ENCODE results near the gene FKTN. TPM values are rescaled to one million over a fixed set of nuclear protein-coding genes. Genes with fewer than 3 reads are reported as not detected.

The FKTN gene
- total and polyA plus RNA-seq, 9 of the 15 experiments (the other 6 are each of a cell fraction or from before 2014, with no cell fraction given): 5.4 to 16.3 (median 10.4) TPM

DNA sequence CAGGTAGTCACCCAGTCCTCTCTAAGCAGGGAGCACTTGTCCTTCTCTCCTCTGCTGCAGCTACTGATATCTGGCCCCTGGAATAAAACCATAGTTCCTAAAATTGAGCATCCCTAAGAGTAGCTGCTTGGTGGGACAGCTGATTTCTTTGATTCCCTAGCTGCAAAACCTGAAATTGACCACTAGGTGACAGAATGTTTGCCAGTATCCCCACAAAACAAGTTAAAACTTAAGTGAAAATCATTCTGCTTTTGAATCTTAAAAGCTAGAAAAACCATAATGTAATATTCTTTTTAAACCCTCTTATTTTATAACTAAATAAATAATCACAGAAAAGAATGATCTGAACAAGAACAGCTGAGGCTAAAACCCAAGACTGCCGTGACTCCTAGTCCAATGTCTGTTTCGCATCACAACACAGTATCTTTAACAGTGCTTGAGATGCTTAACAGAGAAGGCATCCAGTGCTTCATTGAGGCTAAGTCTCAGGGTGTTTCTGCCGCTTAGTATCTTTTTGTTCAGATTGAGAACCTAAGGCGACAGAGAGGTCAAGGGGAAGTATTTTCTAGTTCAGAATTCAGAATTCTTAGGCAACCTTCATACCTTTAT lies 80.0 kb downstream of the FKTN start:
- ChIA-PET CTCF (ENCODE audit: low intra/inter-chr PET ratio) (no interaction called here), POLR2A (interaction anchor here (1.0 kb wide), 1 partner anchor 10 kb away, joined by 5 read pairs; no protein-coding TSS in a partner anchor)
- Histone ChIP-seq H3K36me3 (ENCODE audit: control insufficient read depth, insufficient read depth, low read length) (no peaks in the 10 kb centered on the region; the same call in 1 of the 3 replicates), H3K9me3 (replicated peaks; ENCODE audit: control insufficient read depth, insufficient read depth, low read depth, low read length) (no peaks in the 10 kb centered on the region), H3K9me1 (ENCODE audit: control insufficient read depth, insufficient read depth, low read length) (no peaks in the 10 kb centered on the region), H4K20me1 (replicated peaks; ENCODE audit: control insufficient read depth, insufficient read depth, low read length) (no peaks in the 10 kb centered on the region), H3K27ac (ENCODE audit: extremely low read depth, low read depth, low read length) (no peak overlapping the region), H3K27me3 (ENCODE audit: control insufficient read depth in 2 of 2, insufficient read depth in 2 of 2, low read length in 2 of 2) (no peaks in the 10 kb centered on the region), H3K4me3 (no peak overlapping the region), H2AFZ (ENCODE audit: low read depth, low read length) (no peak overlapping the region), H3K4me1 (replicated peaks in 1 of 2; ENCODE audit: control insufficient read depth in 2 of 2, insufficient read depth in 2 of 2, low read length in 2 of 2) (no peaks in the 10 kb centered on the region), H3K79me2 (ENCODE audit: control insufficient read depth, insufficient read depth, low read length) (no peaks in the 10 kb centered on the region), H3K4me2 (ENCODE audit: insufficient read depth, low read length) (no peak overlapping the region), H3K9ac (ENCODE audit: insufficient read depth in 1 of 2, low read depth in 2 of 2, low read length in 2 of 2) (no peak overlapping the region)
- no TSS peak for BruUV-seq (replicated peaks)
- peak; percentile 70 for ATAC-seq
- in situ Hi-C loops (cut with MboI) (no loop called here), intact Hi-C loops (cut with micrococcal nuclease) (loop anchor here (5.0 kb wide), 1 partner anchor 79 kb away; no protein-coding TSS in a partner anchor)
- DNase-seq (ENCODE audit: extremely low read depth in 1 of 4, low spot score in 3 of 4): peak in 2 of 4 experiments; percentile 21 to 37
- 57% methylated on average over 4 of the region's 4 CpGs for whole genome bisulfite sequencing (ENCODE audit: insufficient coverage, low coverage, missing lambda C conversion rate)
- FAIRE-seq: peak; percentile 74
- TF ChIP-seq MAZ (CRISPR knock-in tag; conservative IDR thresholded peaks at IDR 0.05 in 1 of 2, IDR thresholded peaks at IDR 0.05 in 1 of 2) (no peak), ZFP1 (CRISPR knock-in tag; IDR thresholded peaks at IDR 0.05) (no peak), SMC3 (conservative IDR thresholded peaks at IDR 0.05; ENCODE audit: insufficient read depth, low read depth, low read length) (0 out of 2 replicates have a peak, but pooled peaks have one; percentile 10), DACH1 (IDR thresholded peaks at IDR 0.05; ENCODE audit: partially characterized antibody) (peak; percentile 26), LEF1 (IDR thresholded peaks at IDR 0.05) (no peak), CCNT2 (IDR thresholded peaks at IDR 0.05; ENCODE audit: borderline replicate concordance, extremely low read depth, insufficient read length, low read depth, low read length) (no peak), HCFC1 (IDR thresholded peaks at IDR 0.05; ENCODE audit: low read depth, low read length) (no peak), CBFB (CRISPR knock-in tag; IDR thresholded peaks at IDR 0.05) (no peak), CHD1 (IDR thresholded peaks at IDR 0.05; ENCODE audit: low read length) (no peak), E2F3 (CRISPR knock-in tag; IDR thresholded peaks at IDR 0.05) (no peak), COPS2 (conservative IDR thresholded peaks at IDR 0.05) (no peak)
- TF ChIP-seq, protein P1, sequence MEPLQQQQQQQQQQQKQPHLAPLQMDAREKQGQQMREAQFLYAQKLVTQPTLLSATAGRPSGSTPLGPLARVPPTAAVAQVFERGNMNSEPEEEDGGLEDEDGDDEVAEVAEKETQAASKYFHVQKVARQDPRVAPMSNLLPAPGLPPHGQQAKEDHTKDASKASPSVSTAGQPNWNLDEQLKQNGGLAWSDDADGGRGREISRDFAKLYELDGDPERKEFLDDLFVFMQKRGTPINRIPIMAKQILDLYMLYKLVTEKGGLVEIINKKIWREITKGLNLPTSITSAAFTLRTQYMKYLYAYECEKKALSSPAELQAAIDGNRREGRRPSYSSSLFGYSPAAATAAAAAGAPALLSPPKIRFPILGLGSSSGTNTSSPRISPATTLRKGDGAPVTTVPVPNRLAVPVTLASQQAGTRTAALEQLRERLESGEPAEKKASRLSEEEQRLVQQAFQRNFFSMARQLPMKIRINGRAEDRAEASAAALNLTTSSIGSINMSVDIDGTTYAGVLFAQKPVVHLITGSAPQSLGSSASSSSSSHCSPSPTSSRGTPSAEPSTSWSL (CRISPR knock-in tag; IDR thresholded peaks at IDR 0.05; ENCODE audit: borderline replicate concordance): no peak
- TF ChIP-seq, protein P2, sequence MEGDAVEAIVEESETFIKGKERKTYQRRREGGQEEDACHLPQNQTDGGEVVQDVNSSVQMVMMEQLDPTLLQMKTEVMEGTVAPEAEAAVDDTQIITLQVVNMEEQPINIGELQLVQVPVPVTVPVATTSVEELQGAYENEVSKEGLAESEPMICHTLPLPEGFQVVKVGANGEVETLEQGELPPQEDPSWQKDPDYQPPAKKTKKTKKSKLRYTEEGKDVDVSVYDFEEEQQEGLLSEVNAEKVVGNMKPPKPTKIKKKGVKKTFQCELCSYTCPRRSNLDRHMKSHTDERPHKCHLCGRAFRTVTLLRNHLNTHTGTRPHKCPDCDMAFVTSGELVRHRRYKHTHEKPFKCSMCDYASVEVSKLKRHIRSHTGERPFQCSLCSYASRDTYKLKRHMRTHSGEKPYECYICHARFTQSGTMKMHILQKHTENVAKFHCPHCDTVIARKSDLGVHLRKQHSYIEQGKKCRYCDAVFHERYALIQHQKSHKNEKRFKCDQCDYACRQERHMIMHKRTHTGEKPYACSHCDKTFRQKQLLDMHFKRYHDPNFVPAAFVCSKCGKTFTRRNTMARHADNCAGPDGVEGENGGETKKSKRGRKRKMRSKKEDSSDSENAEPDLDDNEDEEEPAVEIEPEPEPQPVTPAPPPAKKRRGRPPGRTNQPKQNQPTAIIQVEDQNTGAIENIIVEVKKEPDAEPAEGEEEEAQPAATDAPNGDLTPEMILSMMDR (IDR thresholded peaks at IDR 0.05 in 2 of 3, conservative IDR thresholded peaks at IDR 0.05 in 1 of 3; ENCODE audit: insufficient read depth in 2 of 3, low read depth in 1 of 3, low read length in 3 of 3): peak; percentile 45 to 69 (median 62); a peak in 4 of 6 replicates
- TF ChIP-seq, protein P3, sequence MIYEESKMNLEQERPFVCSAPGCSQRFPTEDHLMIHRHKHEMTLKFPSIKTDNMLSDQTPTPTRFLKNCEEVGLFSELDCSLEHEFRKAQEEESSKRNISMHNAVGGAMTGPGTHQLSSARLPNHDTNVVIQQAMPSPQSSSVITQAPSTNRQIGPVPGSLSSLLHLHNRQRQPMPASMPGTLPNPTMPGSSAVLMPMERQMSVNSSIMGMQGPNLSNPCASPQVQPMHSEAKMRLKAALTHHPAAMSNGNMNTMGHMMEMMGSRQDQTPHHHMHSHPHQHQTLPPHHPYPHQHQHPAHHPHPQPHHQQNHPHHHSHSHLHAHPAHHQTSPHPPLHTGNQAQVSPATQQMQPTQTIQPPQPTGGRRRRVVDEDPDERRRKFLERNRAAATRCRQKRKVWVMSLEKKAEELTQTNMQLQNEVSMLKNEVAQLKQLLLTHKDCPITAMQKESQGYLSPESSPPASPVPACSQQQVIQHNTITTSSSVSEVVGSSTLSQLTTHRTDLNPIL (CRISPR knock-in tag; IDR thresholded peaks at IDR 0.05): no peak
- TF ChIP-seq, protein P4, sequence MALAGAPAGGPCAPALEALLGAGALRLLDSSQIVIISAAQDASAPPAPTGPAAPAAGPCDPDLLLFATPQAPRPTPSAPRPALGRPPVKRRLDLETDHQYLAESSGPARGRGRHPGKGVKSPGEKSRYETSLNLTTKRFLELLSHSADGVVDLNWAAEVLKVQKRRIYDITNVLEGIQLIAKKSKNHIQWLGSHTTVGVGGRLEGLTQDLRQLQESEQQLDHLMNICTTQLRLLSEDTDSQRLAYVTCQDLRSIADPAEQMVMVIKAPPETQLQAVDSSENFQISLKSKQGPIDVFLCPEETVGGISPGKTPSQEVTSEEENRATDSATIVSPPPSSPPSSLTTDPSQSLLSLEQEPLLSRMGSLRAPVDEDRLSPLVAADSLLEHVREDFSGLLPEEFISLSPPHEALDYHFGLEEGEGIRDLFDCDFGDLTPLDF (CRISPR knock-in tag; IDR thresholded peaks at IDR 0.05): no peak
